Left renal pelvis (tissue), 4 donors: Measurements from ENCODE around the gene TCF25. TPM values are rescaled to one million over a fixed set of nuclear protein-coding genes. Genes with fewer than 3 reads are reported as not detected.

Experiments
- DNase-seq, 4 donors: peaks; one replicate each; pipeline ENCODE4 v3.0.0-alpha.2; 2013; ENCODE audit warnings: low read depth in 4 of 4, low spot score in 3 of 4
- polyA plus RNA-seq, 4 donors: library from polyadenylated mRNA; unstranded; fragments of 120-200 nt; gene quantifications; one replicate each; pipeline ENCODE4 v1.2.1, GENCODE V29; 2013; ENCODE audit not compliant: insufficient read length in 4 of 4

TCF25 gene
- polyA plus RNA-seq, 4 donors = 94.8 to 165 (median 129) TPM

- no peak for DNase-seq
These were observed 28.6 kb upstream of the TCF25 start for GRCh38 chr16:89844739-89845339.

DNA sequence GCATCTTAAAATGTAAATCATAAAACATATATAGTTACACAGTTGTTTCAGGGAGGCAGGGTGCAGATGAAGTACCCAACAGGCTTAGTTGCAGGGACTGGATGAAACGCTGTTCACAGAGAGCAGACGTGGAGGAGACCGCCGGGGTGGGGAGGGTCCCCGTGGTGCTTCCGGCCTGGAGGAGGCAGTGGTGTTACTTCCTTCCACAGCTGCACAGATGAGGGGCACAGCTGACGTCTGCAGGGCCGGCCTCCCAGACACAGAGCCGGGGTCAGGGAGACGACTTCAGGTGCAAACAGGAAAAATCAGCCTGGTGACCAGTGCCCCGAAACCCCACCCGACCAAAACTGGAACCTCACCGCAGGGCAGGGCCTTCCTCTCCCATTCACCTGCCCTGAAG, 28.0 kb upstream of the TCF25 start:
- DNase-seq = no peak

GRCh38 chr16:89847051-89847939, 26.1 kb upstream of the TCF25 start:
- DNase-seq = no peak

DNA sequence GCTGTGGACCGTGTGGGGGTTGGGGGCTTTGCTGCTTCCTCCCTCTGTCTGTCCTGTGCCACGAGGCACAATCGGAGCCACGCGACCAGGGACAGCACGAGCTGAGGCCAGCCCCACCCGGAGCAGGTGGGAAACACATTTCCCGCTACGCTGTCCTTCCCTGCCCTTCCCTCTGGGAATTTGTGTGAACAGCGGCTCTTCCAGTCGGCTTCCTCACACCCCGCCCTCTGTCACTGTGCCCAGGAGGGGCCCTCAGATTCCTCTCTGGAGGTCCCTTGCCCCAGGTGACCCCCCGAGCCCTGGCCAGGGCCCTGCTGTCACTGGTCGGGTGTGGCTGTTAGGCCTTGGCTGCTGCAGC, 25.5 kb upstream of the TCF25 start:
- no peak for DNase-seq

- no peak for DNase-seq
These were observed 24.4 kb upstream of the TCF25 start for GRCh38 chr16:89848974-89849373.

GRCh38 chr16:89853306-89853993, 19.9 kb upstream of the TCF25 start:
- DNase-seq = no peak

DNA sequence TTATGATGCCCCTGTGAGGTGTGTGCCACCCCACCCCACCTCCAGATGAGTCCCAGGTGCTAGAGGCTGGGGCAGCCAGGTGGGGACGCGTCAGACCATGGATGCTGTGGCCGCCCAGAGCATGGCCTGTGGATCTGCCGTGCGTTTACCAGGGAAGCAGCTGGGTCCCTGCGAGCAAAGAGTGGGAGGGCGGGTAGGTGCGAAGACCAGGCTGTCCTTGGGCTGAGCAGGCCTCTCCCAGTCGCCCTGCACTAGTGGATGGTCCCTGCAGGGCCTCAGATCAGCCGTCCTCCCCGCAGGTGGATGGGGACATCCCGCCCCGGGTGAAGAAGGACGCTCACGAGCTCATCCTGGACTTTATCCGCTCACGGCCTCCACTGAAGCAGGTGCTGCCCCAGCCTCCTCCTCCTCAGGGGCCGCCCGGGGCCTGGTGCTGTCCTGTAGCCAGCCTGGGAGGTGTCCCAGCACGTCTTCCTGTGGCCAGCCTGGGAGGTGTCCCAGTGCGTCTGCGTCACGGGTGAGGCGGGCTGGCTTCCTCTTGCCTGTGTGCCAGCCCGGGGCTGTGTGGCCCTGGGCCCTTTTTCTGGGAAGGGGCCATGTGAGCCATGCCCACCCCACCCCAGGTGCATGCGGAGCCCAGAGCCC, 18.0 kb upstream of the TCF25 start:
- DNase-seq = no peak

DNA sequence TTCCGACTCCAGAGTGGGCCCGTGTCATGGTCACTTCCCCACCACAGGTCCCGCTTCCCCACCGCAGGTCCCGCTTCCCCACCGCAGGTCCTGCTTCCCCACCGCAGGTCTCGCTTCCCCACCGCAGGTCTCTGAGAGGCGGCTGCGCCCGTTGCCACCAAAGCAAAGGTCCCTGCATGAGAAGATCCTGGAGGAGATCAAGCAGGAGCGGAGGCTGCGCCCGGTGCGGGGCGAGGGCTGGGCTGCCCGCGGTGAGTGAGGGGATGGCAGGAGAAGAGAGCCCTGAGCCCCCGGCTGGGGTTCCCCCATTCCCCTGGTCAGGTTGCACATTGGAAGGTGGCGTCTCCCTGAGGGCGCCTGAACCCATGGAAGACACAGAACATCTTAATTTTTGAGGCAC, 17.4 kb upstream of the TCF25 start:
- no peak for DNase-seq

- no peak for DNase-seq
These were observed 14.3 kb upstream of the TCF25 start for GRCh38 chr16:89858973-89859614.

GRCh38 chr16:89859615-89860007, 13.8 kb upstream of the TCF25 start:
- DNase-seq = no peak

GRCh38 chr16:89860747-89861304, 12.6 kb upstream of the TCF25 start:
- no peak for DNase-seq

- no peak for DNase-seq
These were observed 11.7 kb upstream of the TCF25 start for GRCh38 chr16:89861648-89862047.

DNA sequence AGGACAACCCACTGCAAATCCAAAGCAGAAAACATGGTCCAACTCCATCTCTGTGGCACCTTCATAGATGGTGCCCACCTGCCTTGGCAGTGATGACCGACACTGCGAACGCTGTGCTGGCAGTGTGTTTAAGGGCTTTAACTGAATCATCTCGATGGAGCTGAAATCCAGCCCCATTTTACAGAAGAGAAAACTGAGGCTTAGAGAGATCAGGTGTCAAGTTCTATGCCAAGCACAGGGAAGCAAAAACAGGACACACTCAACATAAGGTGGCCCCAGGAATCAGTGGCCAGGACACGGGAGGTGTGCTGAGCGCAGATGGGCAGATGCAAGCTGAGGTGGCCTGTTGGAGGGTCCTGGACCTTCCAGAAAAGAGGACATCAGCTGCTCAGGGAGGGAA, 10.7 kb upstream of the TCF25 start:
- DNase-seq = no peak

DNA sequence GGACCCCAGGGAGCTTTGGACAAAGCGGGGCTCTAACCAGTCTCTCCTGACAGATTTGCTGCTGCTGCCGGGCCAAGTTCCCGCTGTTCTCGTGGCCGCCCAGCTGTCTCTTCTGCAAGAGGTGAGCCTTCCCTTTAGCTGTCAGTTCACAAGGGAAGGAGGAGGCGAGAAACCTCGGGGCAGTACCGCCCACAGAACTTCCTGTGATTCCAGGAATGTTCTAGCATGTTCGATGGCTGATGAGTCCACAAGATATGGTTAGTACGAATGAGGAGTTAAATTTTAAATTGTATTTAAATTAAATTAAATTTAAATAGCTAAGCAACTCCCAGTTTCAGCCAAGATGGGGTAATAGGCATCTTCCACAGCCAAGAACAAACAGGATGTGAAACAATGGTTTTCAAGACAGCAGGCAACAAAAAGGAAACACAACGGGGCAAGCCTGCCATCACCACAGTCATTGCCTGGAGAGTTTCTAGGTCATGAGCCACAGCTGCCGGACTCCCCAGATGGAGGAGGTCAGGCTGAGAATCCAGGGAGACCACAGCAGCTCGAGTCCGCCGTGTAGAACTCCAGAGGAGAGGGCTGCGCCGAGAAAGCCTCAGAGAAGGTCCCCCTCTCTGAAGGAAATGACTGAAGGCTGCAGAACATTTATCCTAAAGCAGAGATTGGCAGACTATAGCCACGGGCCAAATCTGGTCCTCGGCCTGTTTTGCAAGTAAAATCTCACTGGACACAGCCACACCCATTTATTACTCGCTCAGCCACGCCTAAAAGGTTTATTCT, 9.5 kb upstream of the TCF25 start:
- no peak for DNase-seq

GRCh38 chr16:89864527-89864820, 8.9 kb upstream of the TCF25 start:
- no peak for DNase-seq

DNA sequence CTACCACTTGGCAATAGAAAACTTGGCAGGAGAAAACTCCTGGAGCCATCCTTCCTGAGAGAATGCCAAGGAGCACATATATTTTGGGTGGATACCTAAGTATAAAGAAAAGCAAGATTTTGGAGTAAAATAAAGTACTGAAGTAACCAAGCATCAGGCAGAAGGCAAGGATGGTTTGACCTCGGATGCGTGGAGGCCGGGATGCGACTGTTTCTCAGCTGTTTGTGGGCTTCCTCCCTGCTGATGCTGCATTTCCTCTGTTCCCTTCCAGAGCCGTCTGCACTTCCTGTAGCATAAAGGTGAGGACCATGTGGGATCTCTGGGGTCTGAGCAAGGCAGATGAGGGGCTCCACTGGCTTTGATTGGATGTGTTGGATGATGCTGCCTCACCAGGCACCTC, 5.5 kb upstream of the TCF25 start:
- DNase-seq = no peak

GRCh38 chr16:89869911-89870310, 3.5 kb upstream of the TCF25 start:
- DNase-seq = no peak

- no peak for DNase-seq
These were observed 3.0 kb upstream of the TCF25 start for GRCh38 chr16:89870440-89870839.

DNA sequence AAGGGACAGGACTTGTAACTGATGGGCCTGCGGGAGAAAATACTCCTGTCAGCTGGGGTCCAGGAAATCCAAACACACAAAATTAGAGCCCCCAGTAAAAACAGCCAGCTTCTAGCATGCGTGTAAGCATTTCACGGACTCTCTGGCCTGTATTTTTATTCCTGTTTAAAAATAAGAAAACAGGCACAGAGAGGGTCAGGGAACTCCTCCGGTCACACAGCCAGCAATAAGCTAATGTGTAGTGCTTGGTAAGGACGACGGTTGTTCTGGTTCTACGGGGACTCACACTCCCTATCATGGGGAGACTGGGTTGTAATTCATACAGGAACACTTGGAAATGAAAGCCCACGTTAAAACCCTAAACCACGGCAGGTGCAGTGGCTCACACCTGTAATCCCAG, 1.5 kb upstream of the TCF25 start:
- DNase-seq = no peak
